ENCODE measurements around the gene PER2. TPM values are rescaled to one million over a fixed set of nuclear protein-coding genes. Genes with fewer than 3 reads are reported as not detected.

PER2 gene
- total and polyA plus RNA-seq, 2 of the 13 experiments (the other 11 are each of a cell fraction or from before 2014, with no cell fraction given) = 5.1 to 9.4 TPM

DNA sequence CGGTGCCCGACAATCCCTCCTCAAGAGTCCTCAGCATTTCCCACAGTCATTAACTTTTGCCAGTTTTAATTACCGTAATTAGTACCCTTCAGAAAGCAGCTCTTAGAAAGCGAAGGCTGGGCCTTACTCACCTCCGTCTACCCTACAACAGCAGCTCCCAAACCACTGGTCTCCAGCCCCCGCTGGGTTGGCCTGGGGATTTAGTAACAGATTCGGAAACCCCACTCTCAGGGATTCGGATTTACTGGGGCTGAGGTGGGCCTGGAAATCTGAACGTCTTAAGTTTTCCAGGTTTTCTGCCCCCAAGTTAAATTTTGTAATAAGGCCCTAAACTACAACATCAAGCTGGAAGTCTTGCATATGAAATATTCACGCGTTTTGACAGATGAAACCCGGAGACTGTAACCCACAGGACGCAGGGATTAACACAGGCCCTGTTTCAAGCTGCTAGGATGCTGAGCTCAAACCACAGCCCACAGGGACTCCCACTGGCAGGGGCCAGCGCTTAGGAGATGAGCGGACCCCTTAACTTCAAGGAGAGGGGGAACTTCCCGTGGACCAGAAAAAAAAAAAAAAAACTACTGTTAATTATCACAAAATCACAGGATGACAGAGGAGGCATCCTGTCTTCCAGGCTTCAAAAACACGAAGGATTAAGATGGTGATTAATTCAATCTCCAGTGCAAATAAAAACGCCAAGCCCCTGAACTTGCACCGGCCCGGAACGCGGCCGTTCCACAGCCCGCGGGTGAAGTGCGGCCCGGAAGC, 85.9 kb downstream of the PER2 start:
- ATAC-seq = no peak
- H2AFZ ChIP-seq (ENCODE audit: low read length) = no peak overlapping the region
- peak overlapping the region; percentile 95 for H3K4me2 ChIP-seq (ENCODE audit: low read depth, low read length)
- peak overlapping the region; percentile 72 to 89 (median 81) for H3K4me3 ChIP-seq (replicated peaks in 1 of 3; ENCODE audit: insufficient read depth in 1 of 3, low read depth in 2 of 3, low read length in 3 of 3)
- 6% methylated on average over 27 of the region's 27 CpGs for WGBS (ENCODE audit: low lambda C conversion rate)
- 0 out of 5 replicates have a peak, but pooled peaks cover 0 to 3% of the 10 kb centered on the region in 2 experiments for H3K36me3 ChIP-seq (replicated peaks in 1 of 2; ENCODE audit: control insufficient read depth in 1 of 2, insufficient read depth in 2 of 2, low read length in 2 of 2)
- no peak for FAIRE-seq
- H3K9me3 ChIP-seq (ENCODE audit: low read length) = no peaks in the 10 kb centered on the region
- H4K20me1 ChIP-seq (ENCODE audit: insufficient read depth, low read length) = peaks cover 20% of the 10 kb centered on the region
- H3K9ac ChIP-seq (ENCODE audit: insufficient read depth, low read depth, low read length) = peak overlapping the region; percentile 88
- no peak for DNase-seq (ENCODE audit: low spot score)
- intact Hi-C loops (cut with micrococcal nuclease; ENCODE audit: unreplicated experiment) (loop anchor here (1.0 to 5.0 kb wide), 2 partner anchors 40 to 61 kb away; partner anchors contain the start of gene HES6), in situ Hi-C loops (cut with HindIII; ENCODE audit: extremely low pct_ligation_motif_present, low pct_unique_long_range_greater_than_20kb) (no loop called here)
- H3K4me1 ChIP-seq (ENCODE audit: insufficient read depth, low read length) = peaks cover 48% of the 10 kb centered on the region
- POLR2A ChIA-PET = interaction anchor here (1.0 to 1.6 kb wide), 3 partner anchors 18 to 86 kb away, joined by 3 to 5 read pairs (median 3); no protein-coding TSS in a partner anchor
- BruUV-seq (replicated peaks) = no TSS peak
- peaks cover 0 to 17% of the 10 kb centered on the region in 2 experiments; a peak in 2 of 5 replicates for H3K27me3 ChIP-seq (ENCODE audit: control insufficient read depth in 1 of 2, insufficient read depth in 2 of 2, low read length in 2 of 2)
- peaks cover 58% of the 10 kb centered on the region for H3K79me2 ChIP-seq (ENCODE audit: insufficient read depth, low read length)
- H3K27ac ChIP-seq (ENCODE audit: extremely low read length, insufficient read depth, low read length) = peak overlapping the region; percentile 59
- CTCF ChIA-PET (ENCODE audit: low intra/inter-chr PET ratio, low total read pairs) = interaction anchor here (0.9 kb wide), 1 partner anchor 39 kb away, joined by 3 read pairs; no protein-coding TSS in a partner anchor
- TF ChIP-seq ZNF563 (CRISPR knock-in tag; IDR thresholded peaks at IDR 0.05) (no peak), KAT8 (CRISPR knock-in tag; IDR thresholded peaks at IDR 0.05) (no peak), CBFB (CRISPR knock-in tag; IDR thresholded peaks at IDR 0.05) (no peak), ELF1 (CRISPR knock-in tag; IDR thresholded peaks at IDR 0.05) (no peak), TGIF2 (CRISPR knock-in tag; IDR thresholded peaks at IDR 0.05) (peak; percentile 49; the same call in 1 of the 2 replicates), KDM2A (CRISPR knock-in tag; IDR thresholded peaks at IDR 0.05; ENCODE audit: borderline replicate concordance, low read depth) (0 out of 2 replicates have a peak, but pooled peaks have one; percentile 11), KDM5A (IDR thresholded peaks at IDR 0.05; ENCODE audit: borderline replicate concordance, low read length) (0 out of 2 replicates have a peak, but pooled peaks have one; percentile 29), HDAC1 (CRISPR knock-in tag; IDR thresholded peaks at IDR 0.05) (0 out of 2 replicates have a peak, but pooled peaks have one; percentile 13), SAP130 (CRISPR knock-in tag; IDR thresholded peaks at IDR 0.05; ENCODE audit: low read depth) (peak; percentile 31; the same call in 1 of the 2 replicates), NFIC (IDR thresholded peaks at IDR 0.05; ENCODE audit: low read length) (no peak), ZNF501 (CRISPR knock-in tag; IDR thresholded peaks at IDR 0.05) (peak; percentile 46; the same call in 1 of the 2 replicates), ZEB1 (IDR thresholded peaks at IDR 0.05; ENCODE audit: insufficient replicate concordance, low read depth) (no peak), ZNF839 (CRISPR knock-in tag; IDR thresholded peaks at IDR 0.05; ENCODE audit: borderline replicate concordance) (no peak), REPIN1 (CRISPR knock-in tag; IDR thresholded peaks at IDR 0.05; ENCODE audit: borderline replicate concordance, low read depth) (no peak), ZNF546 (CRISPR knock-in tag; conservative IDR thresholded peaks at IDR 0.05) (0 out of 2 replicates have a peak, but pooled peaks have one; percentile 15)
- TF ChIP-seq, protein P1, sequence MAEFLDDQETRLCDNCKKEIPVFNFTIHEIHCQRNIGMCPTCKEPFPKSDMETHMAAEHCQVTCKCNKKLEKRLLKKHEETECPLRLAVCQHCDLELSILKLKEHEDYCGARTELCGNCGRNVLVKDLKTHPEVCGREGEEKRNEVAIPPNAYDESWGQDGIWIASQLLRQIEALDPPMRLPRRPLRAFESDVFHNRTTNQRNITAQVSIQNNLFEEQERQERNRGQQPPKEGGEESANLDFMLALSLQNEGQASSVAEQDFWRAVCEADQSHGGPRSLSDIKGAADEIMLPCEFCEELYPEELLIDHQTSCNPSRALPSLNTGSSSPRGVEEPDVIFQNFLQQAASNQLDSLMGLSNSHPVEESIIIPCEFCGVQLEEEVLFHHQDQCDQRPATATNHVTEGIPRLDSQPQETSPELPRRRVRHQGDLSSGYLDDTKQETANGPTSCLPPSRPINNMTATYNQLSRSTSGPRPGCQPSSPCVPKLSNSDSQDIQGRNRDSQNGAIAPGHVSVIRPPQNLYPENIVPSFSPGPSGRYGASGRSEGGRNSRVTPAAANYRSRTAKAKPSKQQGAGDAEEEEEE (CRISPR knock-in tag; IDR thresholded peaks at IDR 0.05; ENCODE audit: borderline replicate concordance) = no peak
- TF ChIP-seq, protein P2, sequence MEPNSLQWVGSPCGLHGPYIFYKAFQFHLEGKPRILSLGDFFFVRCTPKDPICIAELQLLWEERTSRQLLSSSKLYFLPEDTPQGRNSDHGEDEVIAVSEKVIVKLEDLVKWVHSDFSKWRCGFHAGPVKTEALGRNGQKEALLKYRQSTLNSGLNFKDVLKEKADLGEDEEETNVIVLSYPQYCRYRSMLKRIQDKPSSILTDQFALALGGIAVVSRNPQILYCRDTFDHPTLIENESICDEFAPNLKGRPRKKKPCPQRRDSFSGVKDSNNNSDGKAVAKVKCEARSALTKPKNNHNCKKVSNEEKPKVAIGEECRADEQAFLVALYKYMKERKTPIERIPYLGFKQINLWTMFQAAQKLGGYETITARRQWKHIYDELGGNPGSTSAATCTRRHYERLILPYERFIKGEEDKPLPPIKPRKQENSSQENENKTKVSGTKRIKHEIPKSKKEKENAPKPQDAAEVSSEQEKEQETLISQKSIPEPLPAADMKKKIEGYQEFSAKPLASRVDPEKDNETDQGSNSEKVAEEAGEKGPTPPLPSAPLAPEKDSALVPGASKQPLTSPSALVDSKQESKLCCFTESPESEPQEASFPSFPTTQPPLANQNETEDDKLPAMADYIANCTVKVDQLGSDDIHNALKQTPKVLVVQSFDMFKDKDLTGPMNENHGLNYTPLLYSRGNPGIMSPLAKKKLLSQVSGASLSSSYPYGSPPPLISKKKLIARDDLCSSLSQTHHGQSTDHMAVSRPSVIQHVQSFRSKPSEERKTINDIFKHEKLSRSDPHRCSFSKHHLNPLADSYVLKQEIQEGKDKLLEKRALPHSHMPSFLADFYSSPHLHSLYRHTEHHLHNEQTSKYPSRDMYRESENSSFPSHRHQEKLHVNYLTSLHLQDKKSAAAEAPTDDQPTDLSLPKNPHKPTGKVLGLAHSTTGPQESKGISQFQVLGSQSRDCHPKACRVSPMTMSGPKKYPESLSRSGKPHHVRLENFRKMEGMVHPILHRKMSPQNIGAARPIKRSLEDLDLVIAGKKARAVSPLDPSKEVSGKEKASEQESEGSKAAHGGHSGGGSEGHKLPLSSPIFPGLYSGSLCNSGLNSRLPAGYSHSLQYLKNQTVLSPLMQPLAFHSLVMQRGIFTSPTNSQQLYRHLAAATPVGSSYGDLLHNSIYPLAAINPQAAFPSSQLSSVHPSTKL (CRISPR knock-in tag; IDR thresholded peaks at IDR 0.05) = 0 out of 2 replicates have a peak, but pooled peaks have one; percentile 2
